GM18499 (cell line): ENCODE measurements around the gene C9orf72.

ENCODE experiments used
- ATAC-seq: cut with Tn5 transposase; IDR thresholded peaks from one replicate; pipeline ENCODE4 v1.9.1; 2021; ENCODE audit warnings: moderate number of reproducible peaks; ENCODE audit not compliant: insufficient read depth, unreplicated experiment

The C9orf72 gene

DNA sequence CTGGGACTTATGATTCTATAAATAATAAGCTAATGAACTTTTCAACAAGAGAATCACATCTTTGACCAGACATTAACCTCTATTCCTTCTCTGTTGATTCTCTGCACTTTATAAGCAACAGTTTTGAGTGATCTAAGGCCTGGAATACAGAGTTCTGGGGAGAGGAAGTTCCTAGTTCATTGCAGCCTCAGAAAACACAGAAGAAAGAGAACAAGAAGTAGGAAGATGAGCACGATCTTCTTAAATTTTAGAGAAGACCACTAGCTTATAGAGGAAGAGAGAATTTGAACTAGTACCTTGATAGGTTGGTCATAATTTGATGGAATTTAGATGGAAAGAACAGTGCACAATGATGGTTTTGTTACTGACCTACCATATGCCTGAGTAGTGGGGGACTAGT is 8.5 kb upstream of the C9orf72 start:
- no peak for ATAC-seq

DNA sequence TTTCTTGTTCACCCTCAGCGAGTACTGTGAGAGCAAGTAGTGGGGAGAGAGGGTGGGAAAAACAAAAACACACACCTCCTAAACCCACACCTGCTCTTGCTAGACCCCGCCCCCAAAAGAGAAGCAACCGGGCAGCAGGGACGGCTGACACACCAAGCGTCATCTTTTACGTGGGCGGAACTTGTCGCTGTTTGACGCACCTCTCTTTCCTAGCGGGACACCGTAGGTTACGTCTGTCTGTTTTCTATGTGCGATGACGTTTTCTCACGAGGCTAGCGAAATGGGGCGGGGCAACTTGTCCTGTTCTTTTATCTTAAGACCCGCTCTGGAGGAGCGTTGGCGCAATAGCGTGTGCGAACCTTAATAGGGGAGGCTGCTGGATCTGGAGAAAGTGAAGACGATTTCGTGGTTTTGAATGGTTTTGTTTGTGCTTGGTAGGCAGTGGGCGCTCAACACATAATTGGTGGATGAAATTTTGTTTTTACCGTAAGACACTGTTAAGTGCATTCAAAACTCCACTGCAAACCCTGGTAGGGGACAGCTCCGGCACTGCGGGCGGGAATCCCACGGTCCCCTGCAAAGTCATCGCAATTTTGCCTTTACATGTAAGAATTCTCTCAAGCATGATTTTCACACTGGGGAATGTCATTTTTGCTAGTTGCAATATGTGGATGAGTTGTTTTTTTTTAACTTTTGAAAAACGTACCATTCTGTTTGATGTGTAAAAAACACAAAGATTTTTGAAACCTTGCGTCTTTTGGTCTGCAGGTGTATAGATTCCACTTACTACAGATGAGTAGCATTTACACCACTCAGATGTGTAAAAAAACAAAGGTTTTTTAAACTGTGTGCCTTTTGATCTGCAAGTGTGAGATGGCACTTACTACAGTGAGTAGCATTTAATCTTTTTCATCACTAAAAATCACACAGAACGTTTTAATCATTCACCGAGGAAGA is 631 bp upstream of the C9orf72 start:
- ATAC-seq = peak; percentile 84

DNA sequence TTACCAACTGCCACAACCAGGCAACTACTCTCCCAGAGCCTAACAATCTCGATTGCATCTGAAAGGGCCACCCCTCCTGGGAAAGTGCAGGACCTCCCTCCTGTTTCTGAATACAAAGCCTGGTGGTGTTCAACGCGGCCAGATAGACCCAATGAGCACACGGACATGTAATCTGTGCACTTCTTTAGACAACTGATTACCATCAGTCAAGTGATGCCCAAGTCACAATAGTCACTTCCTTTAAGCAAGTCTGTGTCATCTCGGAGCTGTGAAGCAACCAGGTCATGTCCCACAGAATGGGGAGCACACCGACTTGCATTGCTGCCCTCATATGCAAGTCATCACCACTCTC is 739 bp downstream of the C9orf72 start:
- ATAC-seq = peak; percentile 34

DNA sequence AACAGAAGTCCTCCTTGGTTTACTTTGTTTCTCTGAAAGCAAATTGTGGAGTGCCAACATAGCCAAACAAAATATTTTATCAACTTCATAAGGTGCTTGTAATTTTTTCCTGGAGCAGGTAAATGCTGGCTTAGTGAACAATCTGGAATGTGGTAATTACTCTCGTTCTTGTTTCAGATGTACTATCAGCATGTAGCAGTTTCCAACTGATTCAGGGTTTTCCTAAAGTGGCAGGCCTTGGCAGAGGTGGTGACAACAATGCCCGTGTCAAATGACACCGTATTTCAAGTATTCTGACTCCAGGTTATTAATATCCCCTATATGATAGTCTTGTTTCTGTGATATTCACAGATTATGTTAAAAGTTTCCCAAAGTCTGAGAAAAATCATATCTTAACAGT is 1.2 kb downstream of the C9orf72 start:
- no peak for ATAC-seq

DNA sequence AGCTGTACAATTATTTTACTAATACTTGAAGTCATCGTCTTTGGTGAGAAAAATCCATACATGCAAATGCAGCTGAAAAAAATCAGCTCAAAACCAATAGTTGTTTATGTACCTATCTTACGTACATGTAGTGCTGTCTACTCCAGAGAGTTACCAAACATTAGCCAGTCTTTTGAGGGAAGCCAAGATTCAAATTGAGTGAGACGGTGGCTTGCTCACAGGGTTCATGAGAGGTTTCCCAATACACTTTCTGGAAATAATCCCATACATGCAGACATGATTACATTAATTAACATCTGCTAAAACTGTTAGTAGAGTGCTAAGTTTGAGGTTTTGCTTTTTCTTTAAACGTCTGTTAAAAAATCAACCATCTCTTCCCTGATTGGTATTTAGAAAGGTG is 2.3 kb downstream of the C9orf72 start:
- no peak for ATAC-seq

DNA sequence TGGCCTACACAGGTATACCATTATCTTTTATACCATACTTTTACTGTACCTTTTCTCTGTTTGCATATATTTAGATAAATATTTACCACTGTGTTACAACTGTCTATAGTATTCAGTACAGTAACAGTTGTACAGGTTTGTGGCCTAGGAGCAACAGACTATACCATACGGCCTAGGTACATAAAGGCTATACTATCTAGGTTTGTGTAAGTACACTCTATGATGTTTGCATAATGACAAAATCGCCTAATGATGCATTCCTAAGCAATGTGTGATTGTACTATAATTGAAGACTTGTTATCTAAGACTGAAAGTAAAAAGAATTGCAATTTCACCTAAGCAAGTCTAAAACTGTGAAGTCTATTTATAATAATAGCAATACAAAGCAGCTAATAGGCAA is 3.9 kb downstream of the C9orf72 start:
- no peak for ATAC-seq

DNA sequence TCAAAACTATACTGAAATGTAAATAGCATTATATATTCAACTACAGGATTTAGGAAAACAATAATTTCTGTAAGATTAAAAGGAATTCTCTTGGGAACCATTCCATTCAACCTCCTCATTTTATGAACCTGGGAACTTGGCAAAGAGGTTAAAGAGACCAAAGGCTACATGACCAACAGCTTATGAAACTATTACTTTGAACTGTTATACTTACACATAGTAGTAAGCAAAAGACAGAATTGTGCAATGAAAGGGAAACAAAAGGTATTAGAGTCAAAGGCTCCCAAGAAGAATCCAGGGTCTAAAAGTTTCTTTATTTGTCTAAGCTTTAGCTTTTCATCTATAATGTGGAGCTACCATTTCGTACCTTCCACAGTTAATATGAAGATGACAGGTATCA is 7.2 kb downstream of the C9orf72 start:
- ATAC-seq = no peak

DNA sequence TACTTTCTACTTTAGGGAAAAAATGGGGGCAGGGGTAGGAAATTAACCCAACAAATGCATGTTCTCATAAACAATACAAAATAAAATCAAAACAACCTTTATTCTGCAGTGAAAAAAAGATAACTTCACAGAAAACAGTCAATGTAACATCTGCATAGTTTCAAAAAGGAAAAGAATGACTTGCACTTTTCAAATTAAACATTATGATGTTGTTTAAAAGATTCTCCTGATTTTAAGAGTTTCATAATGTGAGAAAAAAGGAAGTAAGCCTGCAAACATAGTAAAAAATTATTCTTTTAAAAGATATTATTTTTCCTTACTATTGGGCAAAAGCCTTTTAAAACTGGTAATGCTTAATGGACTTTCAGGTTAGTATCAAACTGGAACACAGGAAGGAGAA is 7.6 kb downstream of the C9orf72 start:
- ATAC-seq = no peak

DNA sequence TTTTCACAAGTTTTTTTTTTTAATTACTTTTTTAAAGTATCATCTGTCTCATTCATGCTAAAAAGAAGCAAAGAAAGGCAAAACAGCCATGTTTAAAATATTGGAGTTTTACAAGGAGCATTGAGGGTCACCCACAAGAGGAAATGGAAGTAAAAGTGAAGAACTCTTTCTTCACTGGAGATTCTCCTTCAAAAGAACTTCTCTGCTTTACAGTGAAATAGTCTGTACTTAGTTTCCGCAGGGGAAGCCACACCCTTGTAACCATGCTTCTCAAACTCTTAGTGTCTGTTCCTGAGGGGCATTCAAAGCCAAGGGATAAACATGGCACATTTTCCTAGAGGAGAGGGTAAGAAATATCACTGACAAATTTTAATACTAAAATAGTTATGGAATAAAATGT is 8.6 kb downstream of the C9orf72 start:
- no peak for ATAC-seq

DNA sequence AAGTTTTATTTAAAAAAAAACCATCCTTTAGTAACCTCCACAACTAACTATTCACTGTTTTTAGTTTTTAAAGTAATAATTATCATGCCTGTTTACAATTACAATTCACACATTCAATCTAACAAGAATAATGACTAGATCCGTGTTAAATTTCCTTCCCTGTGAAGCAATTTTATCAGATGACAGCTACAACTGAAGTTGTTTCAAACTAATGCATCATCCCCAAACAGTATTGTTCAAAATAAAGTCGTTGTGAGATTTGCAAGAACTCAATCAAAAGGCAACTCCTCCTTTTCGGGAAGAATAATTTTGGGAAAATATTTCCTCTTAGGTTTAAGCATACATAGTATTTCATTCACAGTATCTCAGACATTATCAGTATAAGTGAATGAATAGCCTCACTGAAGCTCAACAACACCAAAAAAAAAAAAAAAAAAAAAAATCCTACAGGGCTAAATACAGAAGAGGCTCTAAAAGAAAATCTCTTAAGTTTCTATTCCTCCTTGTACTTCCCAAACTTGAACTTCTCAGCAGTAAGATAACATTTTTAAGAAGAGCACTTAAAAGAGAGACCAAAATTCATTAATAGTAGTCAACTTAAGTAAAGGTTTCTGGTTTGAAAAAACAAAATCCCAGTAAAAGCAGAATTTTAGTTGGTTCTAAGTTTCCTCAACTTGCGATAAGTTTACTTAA is 9.4 kb downstream of the C9orf72 start:
- ATAC-seq = no peak

DNA sequence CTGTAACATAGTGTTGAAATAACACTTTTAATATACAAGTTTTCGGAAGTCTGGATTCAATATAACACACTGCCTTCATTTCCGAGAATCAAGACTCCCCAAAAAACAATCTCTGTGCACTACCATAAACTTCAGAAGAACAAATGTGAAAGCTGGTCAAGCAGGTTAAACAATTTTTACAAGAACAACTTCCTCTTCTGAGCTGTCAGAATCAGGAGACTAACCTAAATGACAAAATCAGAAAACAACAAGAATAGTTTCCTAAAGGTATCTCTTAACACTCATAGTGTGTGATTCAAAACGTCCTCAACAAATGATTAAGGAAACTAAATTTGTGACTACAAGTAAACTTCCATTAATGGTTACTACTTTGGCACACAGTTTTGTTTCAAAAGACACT is 11.6 kb downstream of the C9orf72 start:
- ATAC-seq = no peak

DNA sequence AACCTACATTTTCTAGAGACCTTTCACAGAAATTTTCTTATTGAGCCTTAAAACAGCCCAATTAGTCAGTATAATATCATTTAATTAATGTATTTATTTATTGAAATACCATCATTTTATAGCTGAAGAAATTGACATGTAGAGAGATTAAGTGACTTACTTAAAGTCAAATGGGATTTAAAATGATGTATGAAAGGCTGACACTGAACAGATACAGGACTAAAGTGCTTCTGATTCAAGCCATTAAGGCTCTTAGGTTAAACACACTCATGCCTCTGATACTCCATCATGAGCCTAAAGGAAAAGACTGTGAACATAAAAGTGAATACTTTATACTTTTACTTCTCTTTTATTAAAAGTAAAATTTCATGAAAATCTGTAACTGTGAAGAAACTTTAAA is 12.8 kb downstream of the C9orf72 start:
- no peak for ATAC-seq

DNA sequence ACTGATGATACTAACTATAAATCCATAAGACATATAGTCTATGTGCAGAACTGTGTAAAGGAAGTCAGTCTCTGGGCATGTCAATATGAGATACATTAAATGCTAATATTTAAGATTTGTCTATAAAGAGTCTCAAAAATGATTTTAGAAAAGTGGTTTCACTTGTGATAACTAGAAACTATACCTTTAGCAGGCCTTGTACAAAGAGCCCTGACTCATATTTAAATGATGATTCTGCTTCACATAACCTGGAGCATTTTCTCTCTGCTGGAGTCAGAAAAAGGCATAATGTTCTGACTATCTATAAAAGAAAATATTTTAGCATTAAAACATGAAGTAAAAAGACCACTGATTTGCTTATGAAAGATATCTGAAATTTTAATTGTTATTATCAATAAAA is 15.0 kb downstream of the C9orf72 start:
- no peak for ATAC-seq

DNA sequence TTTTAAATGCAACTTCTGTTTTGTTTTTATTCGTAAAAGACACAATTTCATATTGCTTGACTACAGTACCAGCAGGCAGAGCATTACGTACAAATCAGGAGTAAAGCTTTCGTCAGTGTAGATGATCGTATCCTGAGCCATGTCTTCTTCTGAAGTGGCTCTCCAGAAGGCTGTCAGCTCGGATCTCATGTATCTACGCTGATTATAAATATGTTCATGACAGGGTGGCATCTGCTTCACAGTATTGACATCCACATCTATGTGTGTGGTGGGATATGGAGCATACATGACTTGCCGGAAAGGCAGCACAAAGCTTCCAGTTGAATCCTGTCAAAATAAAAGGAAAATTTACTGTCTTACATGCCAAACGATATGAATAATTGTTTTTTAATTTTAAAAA is 16.8 kb downstream of the C9orf72 start:
- no peak for ATAC-seq

DNA sequence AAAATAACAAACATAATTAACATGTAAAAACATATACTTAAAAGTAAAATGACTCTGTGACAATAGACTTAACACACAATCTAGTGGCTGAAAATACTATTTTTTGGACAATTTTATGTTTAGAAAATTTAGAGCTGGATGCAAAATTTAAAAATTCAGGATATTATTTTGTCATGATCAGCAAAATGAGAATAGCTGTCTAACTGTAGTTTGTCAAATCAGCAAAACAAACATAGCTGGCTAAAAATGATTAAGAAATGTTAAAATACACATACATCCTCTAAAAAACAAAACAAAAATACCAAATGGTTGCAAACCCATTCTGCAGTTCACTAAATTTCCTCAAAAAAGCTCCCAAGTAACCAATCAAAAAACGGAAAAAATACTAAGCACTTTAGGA is 18.6 kb downstream of the C9orf72 start:
- no peak for ATAC-seq

DNA sequence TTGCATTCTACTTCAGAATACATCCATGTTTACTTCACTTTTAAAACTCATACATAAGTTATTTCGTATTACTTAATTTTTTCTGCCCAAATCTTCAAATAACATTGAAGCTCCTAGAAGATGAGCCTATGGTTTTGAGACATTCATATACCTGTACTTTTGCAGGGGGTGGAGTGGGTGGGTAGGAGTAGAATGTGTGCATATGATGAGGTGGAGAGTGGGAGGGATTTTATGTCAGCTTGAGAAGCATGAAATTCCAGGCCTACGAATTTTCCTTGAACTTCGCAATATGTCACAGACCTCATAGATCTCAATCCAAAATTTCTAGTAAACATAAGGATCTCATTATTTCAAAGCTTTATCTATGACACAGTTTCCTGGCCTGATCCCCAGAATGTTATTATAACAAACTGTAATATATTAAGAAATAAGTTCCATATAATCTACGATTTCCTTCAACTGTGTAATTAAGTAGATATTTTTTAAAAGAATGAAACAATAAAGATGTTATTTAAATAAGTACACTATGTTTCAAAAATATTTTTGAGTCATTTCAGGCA is 24.0 kb downstream of the C9orf72 start:
- ATAC-seq = no peak

DNA sequence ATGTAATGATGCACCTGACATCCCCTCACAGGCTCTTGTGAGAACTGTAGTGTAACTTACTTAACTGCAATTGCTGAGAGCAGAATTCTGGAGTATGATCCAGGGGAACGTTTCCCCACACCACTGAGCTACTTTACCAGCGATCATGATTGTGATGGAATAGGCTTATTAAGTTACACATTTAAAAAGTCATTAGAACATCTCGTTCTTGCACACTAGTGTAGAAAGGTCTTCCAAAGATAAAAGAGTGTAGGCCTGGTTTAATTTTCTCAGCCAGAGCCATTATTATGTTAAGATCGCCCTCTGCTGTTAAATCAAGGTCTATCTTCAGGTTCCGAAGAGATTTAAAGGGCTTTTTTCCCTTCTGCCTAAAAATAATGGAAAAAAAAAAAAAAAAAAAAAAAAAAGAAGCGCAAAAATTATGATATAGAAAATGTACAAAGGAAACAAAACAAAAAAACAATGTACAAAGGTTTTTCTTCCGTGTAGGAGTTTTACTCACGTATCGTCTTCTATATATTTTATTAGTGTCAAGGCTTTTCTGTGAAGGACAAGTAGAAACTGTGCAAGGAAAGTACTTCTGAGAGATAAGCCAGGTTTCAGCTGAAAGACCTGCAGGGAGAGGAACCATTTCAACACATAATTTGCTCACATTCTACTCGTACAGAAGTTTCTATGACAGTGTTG is 25.1 kb downstream of the C9orf72 start:
- ATAC-seq = no peak

DNA sequence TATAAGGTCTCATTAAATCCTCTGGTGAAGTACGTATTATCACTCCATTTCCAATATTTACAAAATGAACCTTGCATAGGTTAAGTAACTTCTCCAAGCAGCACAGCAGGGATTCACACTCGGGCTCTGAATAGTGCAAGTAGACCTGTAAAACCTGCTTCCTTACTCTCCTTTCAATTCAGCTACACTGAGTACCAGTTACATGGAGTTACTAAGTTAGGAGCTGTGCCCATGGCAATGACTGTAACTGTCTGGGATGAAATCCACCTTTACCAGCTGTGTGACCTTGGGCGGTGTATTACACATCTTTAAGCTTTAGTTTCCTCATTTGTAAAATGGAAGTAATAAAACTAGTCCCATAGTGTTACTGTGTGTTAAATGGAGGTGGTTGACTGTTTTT is 27.8 kb downstream of the C9orf72 start:
- ATAC-seq = no peak

DNA sequence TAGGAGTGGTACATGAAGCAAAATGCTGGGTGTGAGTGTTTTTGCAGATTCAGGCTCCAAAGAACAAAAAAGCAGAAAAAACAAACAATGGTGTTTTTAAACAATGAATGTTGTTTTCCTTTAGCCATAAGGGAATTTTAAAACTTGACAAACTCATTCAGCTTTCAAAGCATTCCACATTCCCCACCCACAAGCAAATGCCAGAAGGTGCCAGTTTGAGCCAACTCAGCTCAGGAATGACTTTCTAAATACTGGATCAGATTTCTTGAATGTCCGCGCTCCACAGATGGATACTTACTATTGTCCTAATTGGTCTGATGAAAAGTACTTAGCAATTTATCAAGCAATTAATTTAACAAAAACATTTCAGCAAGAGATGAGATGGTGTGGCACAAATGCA is 30.8 kb downstream of the C9orf72 start:
- ATAC-seq = no peak

DNA sequence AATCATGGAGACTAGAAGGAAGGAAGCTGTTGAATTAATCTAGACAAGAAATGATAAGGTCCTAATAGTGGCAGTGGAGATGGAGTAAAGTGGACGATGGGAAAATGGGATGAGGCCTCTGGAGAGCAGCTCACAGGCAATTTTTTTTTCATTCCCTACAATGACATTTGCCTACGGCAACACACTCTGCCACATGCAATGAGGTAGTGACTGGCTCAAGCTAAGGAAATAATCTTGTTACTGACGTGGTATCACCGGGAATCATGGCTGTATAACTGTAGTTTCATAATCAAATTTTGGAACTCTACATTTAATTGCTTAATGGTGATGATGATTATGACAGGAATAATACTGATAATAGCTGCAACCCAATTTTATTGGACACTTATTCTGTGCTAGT is 31.5 kb downstream of the C9orf72 start:
- no peak for ATAC-seq

DNA sequence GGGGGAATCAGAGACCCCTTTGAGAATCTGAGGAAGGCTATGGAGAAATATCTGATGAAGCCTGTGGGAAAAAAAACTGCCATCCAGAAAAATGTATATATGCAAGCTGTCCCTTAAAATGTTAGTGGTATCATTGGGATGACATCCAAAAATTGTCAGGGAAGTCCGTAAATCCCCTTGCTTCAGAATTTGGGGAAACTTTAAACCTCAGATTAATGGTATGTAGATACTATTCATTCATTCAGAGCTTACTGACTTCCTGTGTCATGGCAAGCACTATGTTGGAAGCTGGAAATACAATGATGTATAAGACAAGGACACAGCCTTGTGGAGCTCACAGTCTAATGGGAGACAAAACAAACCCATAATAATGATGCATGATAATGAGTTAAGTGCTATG is 32.8 kb downstream of the C9orf72 start:
- ATAC-seq = no peak
